Left colon (tissue), 2 donors: ENCODE results near the gene MRPS16. TPM values are rescaled to one million over a fixed set of nuclear protein-coding genes. Genes with fewer than 3 reads are reported as not detected.

Experiments
- ATAC-seq: fragments of 200-7000 bp; cut with Tn5 transposase; one replicate; pipeline ENCODE4 v1.9.1; 2020; ENCODE audit warnings: mild to moderate bottlenecking, moderate library complexity
- DNase-seq, 2 donors: peaks; one replicate each; pipeline ENCODE4 v3.0.0-alpha.2; 2020
- intact Hi-C, 2 donors: fragments of 100-400 bp; cut with DNase I in 1 of 2; cut with micrococcal nuclease in 1 of 2; formaldehyde crosslinking; loops; one replicate each; pipeline versions ENCODE4 v1.11.2 to v1.14.0; 2022; cut with DNase I, micrococcal nuclease
- total RNA-seq, 2 donors: library from RNA; stranded (reverse); fragmentation: NEBNext Ultra II Directional; extraction: Animal tissue kit (Norgen Biotek cat#: 25700); gene quantifications; one replicate each; pipeline ENCODE4 v1.2.1, GENCODE V29; 2021
- donor health status: DM: no; HTN: no; CAD: no.
- donor health status: DM: yes; HTN: yes; CAD: no.

Gene MRPS16
- total RNA-seq, 2 donors from 2014 or later: 86.0 to 116 TPM

DNA sequence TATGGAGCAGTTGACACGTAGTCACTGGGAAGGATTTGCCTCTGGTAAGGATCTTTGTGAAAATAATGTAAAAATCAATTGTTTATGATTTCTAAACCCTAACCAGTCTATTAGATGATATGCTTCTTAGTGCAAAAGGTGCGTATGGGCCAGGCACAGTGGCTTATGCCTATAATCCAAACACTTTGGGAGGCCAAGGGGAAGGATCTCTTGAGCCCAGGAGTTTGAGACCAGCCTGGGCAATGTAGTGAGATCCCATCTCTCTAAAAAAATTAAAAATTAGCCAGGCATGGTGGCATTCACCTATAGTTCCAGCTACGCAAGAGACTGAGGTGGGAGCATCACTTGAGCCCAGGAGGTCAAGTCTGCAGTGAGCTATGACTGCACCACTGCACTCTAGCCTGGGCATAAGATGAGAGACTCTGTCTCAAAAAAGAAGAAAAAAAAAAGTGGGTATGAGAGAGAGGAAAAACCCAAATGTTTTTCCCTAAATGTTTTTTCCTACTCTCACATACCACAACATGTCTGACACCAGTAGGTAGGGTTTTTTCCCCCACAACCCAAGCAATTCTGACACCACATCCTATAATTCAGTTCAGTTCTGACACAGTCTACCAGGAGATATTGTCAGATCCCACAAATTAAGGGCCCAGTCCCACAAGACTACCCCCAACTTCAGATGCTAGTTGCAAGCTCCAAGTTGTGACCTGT lies 41.9 kb downstream of the MRPS16 start:
- DNase-seq: no peak
- intact Hi-C loops: no loop called here
- ATAC-seq: no peak

DNA sequence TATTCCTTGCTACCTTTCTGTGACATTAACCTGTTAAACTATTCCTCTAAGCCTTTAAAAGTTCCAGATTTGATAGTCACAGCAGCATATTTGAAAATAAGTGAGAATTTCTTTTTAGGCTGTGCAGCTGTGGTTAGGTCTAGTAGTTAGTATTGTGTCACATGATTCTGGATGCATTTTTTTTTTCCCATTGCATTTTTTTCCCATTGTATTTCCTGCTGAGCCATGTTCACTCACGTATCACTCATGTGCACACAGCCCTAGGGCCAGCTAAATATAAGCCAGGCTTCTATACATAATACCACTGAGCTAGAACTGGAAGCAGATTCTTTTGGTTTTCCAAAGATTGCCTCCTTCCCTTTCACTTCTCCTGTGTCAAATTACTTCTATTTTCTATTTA lies 42.7 kb downstream of the MRPS16 start:
- intact Hi-C loops: no loop called here
- ATAC-seq (no peak), DNase-seq (no peak)

DNA sequence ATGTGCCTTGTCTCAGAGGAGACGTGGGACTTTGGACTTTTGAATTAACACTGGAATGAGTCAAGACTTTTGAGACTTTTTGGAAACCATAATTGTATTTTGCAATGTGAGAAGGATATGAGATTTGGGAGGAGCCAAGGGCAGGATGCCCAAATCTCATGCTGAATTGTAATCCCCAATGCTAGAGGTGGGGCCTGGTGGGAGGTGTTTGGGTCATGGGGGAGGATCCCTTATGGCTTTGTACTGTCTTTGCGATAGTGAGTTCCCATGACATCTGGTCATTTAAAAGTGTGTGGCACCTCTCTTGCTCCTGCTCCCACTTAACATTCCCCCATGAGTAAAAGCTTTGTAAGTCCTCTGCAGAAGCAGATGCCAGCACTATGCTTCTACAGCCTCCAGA lies 44.6 kb downstream of the MRPS16 start:
- intact Hi-C loops: no loop called here
- no peak for ATAC-seq
- DNase-seq: no peak

DNA sequence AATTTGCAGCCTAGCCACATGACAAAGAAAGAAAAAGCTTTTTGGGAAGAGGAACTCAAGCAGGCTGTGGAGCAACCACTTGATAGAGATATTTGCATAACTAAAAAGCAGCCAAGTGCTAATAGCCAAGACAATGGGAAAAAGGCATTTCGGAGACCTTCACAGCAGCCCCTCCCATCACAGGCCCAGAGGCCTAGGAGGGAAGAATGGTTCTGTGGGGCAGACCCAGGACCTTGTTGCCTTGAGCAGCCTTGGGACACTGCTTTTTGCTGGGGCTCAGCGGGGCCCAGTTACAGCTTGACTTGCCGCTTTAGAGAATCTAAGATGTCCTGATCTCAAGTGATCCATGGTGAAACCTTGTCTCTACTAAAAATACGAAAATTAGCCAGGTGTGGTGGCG lies 46.1 kb downstream of the MRPS16 start:
- DNase-seq (no peak), ATAC-seq (no peak)
- intact Hi-C loops: no loop called here

DNA sequence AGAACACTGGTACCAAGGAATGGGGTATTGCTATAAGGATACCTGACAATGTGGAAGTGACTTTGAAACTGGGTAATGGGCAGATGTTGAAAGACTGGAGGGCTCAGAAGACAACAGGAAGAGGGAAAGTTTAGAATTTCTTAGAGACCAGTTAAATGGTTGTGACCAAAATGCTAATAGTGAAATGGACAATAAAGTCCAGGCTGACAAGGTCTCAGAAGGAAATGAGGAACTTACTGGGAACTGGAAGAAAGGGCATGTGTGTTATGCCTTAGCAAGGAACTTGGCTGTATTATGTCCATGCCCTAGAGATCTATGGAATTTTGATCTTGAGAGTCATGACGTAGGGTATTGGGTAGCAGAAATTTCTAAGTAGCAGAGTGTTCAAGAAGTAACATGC lies 46.6 kb downstream of the MRPS16 start:
- intact Hi-C loops: no loop called here
- ATAC-seq: no peak
- DNase-seq: no peak

DNA sequence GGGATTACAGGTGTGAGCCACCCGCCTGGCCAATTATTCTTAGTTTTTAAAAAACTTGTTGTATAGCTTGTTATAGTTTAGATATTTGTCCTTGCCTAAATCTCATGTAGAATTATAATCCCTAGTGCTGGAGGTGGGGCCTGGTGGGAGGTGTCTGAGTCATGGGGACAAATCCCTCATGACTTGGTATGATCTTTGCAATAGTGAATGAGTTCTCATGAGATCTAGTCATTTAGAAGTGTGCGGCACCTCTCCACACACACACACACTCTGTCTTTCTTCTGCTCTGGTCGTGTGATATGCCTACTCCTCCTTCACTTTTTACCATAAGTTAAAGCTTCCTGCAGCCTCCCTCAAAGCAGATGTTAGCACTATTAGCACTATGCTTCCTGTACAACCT lies 47.4 kb downstream of the MRPS16 start:
- ATAC-seq: no peak
- DNase-seq: no peak
- intact Hi-C loops: no loop called here

Other genes with a start within 250 kb of the MRPS16 start
- 10 to 100 TPM; 14.1 to 33.3 TPM for gene P4HA1, start 155.8 kb downstream of the MRPS16 start, total RNA-seq
- gene NUDT13, start 142.2 kb downstream of the MRPS16 start, total RNA-seq: 1 to 10 TPM; 3.3 to 3.8 TPM
- gene ECD, start 84.6 kb downstream of the MRPS16 start, total RNA-seq: 10 to 100 TPM; 17.8 to 18.4 TPM
- gene FAM149B1, start 84.5 kb downstream of the MRPS16 start, total RNA-seq: 10 to 100 TPM; 14.5 to 20.0 TPM
- 10 to 100 TPM; 11.8 to 15.9 TPM for gene DNAJC9, start 5.4 kb downstream of the MRPS16 start, total RNA-seq
- 1 to 10 TPM in 1 of 2 donors, under 1 TPM in 1; 0.98 to 1.2 TPM for gene CFAP70, start 106.2 kb upstream of the MRPS16 start, total RNA-seq
- gene ANXA7, start 161.4 kb upstream of the MRPS16 start, total RNA-seq: 100 to 1,000 TPM in 1 of 2 donors, 10 to 100 TPM in 1; 97.5 to 114 TPM
- 1 to 10 TPM; 1.5 to 1.9 TPM for gene MSS51, start 180.9 kb upstream of the MRPS16 start, total RNA-seq
- gene PPP3CB, start 243.4 kb upstream of the MRPS16 start, total RNA-seq: 10 to 100 TPM; 28.8 to 29.3 TPM